HG03095 (cell line): Measurements from ENCODE around the gene CELF2.

ENCODE experiments used
- ATAC-seq: cut with Tn5 transposase; IDR thresholded peaks from one replicate; pipeline ENCODE4 v1.9.1; 2021; ENCODE audit warnings: moderate library complexity; ENCODE audit not compliant: unreplicated experiment

CELF2 gene

GRCh38 chr10:11057018-11057417, 39.3 kb downstream of the CELF2 start:
- no peak for ATAC-seq

GRCh38 chr10:11057448-11057847, 39.8 kb downstream of the CELF2 start:
- no peak for ATAC-seq

- no peak for ATAC-seq
These were observed 40.3 kb downstream of the CELF2 start for GRCh38 chr10:11057994-11058393.

- no peak for ATAC-seq
These were observed 41.3 kb downstream of the CELF2 start for GRCh38 chr10:11058965-11059364.

GRCh38 chr10:11063856-11064255, 46.2 kb downstream of the CELF2 start:
- no peak for ATAC-seq

- ATAC-seq: no peak
These were observed 47.2 kb downstream of the CELF2 start for GRCh38 chr10:11064832-11065231.

- ATAC-seq: no peak
These were observed 47.9 kb downstream of the CELF2 start for GRCh38 chr10:11065567-11065966.

GRCh38 chr10:11066520-11066919, 48.8 kb downstream of the CELF2 start:
- ATAC-seq: no peak

- ATAC-seq: no peak
These were observed 51.4 kb downstream of the CELF2 start for GRCh38 chr10:11068861-11069633.

GRCh38 chr10:11073410-11073809, 55.7 kb downstream of the CELF2 start:
- ATAC-seq: no peak

- ATAC-seq: peak; percentile 94
These were observed 57.0 kb downstream of the CELF2 start for GRCh38 chr10:11074536-11075267.

GRCh38 chr10:11076221-11076620, 58.5 kb downstream of the CELF2 start:
- no peak for ATAC-seq

- ATAC-seq: peak; percentile 86
These were observed 62.9 kb downstream of the CELF2 start for GRCh38 chr10:11080564-11080984.

GRCh38 chr10:11081408-11081807, 63.7 kb downstream of the CELF2 start:
- no peak for ATAC-seq

GRCh38 chr10:11082526-11082925, 64.9 kb downstream of the CELF2 start:
- no peak for ATAC-seq

- ATAC-seq: no peak
These were observed 65.4 kb downstream of the CELF2 start for GRCh38 chr10:11083051-11083450.

GRCh38 chr10:11085545-11085944, 67.9 kb downstream of the CELF2 start:
- ATAC-seq: no peak

- no peak for ATAC-seq
These were observed 68.6 kb downstream of the CELF2 start for GRCh38 chr10:11086177-11086840.

GRCh38 chr10:11087372-11087771, 69.7 kb downstream of the CELF2 start:
- no peak for ATAC-seq

GRCh38 chr10:11088709-11089108, 71.0 kb downstream of the CELF2 start:
- ATAC-seq: no peak

GRCh38 chr10:11089272-11089671, 71.6 kb downstream of the CELF2 start:
- no peak for ATAC-seq
